NOMO-1 treated with DMSO at 0.1 percent for 48 hours (cell line): Measurements from ENCODE around the gene COLGALT1.
"Not testable (repeated sequence)": the region's sequence is repeated elsewhere in the genome, so short reads cannot be mapped to it uniquely, and the experiment has no call there.

Experiments used
- DNase-seq: peaks from one replicate; lab custom pipeline; 2025; ENCODE audit not compliant: unreplicated experiment; lab: John Stamatoyannopoulos, UW

Gene COLGALT1

DNA sequence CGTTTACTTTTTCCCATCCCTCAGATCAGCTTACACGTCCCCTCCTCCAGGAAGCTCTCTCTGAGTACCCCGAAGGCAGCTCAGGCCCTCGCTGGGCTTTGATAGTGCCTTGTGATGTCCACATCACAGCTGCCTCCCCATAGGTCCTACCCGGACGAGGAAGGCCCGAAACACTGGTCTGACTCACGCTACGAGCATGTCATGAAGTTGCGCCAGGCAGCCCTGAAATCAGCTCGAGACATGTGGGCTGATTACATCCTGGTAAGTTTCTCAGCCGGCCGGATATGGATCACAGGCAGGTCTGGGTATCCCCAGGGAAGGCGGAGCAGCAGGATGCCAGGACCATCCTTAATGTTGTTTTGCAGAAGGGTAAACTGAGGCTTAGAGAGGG is 4.8 kb downstream of the COLGALT1 start:
- DNase-seq = no peak

DNA sequence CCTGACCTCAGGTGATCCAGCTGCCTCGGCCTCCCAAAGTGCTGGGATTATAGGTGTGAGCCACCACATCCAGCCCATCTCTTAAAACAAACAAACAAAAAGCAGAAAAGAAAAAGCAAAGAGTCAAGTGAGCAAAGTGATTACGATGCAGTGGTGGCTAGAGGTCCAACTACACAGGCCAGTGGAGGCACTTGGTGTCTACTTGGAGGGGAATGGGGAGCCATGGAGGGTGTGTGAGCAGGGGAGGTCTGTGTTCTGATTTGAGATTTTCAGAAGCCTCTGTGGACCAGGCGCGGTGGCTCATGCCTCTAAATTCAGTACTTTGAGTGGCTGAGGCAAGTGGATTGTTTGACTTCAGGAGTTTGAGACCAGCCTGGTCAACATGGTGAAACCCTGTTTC is 6.6 kb downstream of the COLGALT1 start:
- no peak for DNase-seq

DNA sequence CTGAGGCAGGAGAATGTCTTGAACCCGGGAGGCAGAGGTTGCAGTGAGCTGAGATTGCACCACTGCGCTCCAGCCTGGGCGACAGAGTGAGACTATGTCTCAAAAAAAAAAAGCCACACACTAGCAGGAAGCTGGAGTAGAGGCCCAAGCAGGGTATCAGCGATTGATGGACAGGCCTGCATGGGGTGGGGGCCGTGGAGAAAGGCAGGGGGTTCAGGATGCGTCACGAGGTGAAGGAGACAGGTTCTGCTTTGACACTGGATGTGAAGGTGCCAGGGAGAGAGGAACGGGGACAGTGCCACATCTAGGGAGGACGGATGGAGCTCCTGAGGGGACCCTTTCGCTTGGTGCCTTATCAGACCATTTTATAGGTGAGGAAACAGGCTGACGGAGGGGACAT is 7.1 kb downstream of the COLGALT1 start:
- DNase-seq = no peak

DNA sequence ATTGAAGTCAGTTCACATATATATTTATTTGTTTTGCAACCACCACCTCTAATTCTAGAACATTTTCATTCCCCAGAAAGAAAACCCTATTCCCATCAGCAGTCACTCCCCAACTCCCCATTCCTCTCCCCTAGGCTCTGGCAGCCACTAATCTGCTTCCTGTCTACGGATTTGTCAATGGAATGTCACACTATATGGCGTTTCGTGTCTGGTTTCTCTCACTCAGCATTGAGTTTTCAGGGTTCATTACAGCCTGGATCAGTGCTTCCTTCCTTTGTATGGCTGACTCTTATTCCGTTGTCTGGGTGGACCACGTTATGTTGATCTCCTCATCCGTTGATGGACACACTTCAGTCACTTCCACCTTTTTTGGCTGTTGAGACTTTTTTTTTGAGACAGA is 9.3 kb downstream of the COLGALT1 start:
- DNase-seq = no peak

DNA sequence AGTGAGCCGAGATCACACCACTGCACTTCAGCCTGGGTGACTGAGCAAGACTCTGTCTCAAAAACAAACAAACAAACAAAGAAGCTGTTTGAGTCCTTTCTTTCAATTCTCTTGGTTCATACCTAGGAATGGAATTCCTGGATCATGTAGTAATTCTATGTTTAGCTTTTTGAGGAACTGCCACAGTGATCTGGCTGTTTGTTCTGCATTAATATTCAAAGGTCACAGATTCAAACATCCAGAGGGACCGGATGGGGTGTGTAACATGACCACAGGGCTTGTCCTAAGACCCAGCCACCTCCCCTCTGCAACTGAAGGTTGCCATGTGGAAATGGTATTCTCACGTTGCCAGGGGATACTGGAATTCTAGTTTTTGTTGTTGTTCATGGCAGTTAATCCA is 10.2 kb downstream of the COLGALT1 start:
- DNase-seq = no peak

DNA sequence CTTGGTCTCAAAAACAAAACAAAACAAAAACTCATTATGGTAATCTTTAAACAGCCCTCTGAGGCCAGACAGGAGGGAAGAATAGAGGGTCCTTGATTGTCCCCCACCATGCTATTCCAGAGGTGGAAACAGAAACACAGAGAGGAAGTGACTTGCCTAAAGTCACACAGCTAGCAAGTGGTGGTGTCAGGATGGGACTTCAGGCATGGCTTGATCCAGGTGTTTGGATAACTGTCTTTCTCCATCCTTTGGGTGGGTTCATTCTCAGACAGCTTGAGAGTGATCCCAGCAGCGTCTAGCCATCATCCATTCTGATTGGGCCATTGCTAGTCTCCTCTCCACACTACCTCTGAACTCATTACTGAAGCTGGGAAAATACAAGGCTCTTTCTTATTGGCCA is 12.5 kb downstream of the COLGALT1 start:
- no peak for DNase-seq

DNA sequence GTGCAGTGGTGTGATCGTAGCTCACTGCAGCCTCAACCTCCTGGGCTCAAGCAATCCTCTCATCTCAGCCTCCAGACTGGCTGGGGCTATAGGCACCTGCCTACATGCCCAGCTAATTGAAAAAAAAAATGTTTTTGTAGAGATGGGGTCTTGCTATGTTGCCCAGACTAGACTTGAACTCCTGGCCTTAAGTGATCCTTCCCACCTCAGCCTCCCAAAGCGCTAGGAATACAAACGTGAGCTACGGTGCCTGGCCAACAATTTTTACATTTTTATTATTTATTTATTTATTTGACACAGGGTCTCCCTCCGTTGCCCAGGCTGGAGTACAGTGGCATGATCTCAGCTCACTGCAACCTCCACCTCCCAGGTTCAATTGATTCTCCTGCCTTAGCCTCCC is 14.8 kb downstream of the COLGALT1 start:
- not testable (repeated sequence) for DNase-seq

DNA sequence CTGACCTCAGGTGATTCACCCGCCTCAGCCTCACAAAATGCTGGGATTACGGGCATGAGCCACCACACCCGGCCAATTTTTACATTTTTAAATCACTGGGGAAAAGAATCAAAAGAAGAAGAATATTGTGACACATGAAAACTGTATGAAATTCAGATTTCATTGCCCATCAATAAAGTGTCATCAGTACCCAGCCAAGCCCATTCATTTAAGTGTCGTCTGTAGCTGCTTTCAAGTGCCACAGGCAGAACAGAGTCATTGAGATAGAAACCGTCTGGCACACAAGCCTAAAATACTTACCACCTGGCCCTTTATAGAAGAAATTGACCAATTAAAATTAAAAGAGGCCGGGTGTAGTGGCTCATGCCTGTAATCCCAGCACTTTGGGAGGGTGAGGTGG is 15.3 kb downstream of the COLGALT1 start:
- DNase-seq = no peak

DNA sequence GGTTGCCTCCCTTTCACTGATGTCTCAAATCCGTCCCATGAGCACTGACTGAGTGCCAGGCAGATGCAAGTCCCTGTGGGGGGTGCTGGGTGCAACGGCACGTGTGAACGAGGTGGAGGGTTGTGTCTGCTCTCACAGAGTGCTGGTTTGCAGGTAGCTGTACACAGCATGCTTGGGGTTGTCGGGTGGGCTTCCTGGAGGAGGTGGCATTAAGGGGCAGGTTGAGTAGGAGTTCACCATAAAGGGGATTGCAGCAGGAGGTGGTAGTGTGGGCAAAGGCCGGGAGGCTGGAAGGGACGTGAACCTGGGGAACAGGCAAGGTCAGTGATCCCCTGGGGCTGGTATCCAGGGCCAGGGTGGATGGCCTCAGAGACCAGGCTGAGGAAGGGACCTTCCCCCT is 17.2 kb downstream of the COLGALT1 start:
- no peak for DNase-seq

DNA sequence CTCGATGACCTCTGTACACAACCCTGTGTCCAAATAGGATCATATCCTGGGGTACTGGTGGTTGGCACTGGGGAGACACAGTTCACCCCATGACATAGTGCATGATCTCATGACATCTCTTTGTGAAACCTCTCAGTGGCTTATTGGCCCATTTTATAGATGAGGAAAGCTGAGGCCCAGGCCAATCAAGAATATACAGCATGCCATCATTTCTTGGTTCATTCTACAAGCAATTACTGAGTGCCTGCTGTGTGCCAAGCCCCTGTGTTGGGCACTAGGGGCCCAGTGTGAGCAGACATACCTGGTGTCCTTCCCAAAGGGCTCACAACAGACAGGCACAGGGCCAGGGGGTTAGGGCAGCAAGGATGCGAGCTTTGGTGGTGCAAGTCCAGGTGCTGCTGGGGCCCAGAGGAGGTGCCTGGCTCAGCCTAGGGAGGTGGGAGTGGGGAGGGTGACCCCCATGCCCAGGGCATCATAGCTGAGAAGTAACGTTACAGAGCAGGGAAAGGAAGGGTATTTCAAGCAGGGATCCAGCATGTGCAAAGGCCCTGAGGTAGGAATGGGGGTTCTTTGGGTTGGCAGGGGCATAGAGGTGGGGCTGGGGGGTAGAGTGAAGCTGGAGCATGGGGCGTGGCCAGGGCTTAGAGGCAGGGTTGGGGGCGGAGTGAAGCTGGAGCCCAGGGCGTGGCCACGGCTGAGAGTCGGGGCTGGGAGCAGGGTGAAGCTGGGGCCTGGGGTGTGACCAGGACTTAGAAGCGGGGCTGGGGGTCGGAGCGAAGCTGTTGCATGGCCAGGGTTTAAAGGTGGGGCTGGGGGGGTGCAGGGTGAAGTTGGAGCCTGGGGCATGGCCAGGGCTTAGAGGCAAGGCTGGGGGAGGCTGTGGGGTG is 20.7 kb downstream of the COLGALT1 start:
- no peak for DNase-seq

DNA sequence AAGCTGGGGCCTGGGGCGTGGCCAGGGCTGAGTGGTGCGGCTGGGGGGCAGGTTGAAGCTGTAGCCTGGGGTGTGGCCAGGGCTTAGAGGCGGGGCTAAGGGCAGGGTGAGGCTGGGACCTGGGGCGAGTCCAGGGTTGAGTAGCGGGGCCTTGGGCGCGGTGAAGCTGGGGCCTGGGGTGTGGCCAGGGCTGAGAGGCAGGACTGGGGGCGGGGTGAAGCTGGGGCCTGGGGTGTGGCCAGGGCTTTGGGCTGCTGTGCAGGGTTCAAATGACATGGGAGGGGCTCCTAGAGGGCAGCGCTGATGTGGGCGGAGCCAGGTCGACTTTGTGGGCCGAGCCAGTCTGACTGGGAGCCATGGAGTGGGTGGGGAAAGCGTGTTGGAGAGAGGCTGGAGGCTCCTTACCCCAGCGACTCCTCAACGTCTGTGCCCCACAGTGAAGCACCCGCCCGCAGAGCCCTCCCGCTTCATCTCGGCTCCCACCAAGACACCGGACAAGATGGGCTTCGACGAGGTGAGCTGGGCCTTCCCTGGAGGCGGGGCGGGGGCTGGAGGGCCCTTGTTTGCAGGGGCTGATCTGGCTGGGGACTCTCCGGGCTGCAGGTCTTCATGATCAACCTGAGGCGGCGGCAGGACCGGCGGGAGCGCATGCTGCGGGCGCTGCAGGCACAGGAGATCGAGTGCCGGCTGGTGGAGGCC is 21.5 kb downstream of the COLGALT1 start:
- DNase-seq = no peak

DNA sequence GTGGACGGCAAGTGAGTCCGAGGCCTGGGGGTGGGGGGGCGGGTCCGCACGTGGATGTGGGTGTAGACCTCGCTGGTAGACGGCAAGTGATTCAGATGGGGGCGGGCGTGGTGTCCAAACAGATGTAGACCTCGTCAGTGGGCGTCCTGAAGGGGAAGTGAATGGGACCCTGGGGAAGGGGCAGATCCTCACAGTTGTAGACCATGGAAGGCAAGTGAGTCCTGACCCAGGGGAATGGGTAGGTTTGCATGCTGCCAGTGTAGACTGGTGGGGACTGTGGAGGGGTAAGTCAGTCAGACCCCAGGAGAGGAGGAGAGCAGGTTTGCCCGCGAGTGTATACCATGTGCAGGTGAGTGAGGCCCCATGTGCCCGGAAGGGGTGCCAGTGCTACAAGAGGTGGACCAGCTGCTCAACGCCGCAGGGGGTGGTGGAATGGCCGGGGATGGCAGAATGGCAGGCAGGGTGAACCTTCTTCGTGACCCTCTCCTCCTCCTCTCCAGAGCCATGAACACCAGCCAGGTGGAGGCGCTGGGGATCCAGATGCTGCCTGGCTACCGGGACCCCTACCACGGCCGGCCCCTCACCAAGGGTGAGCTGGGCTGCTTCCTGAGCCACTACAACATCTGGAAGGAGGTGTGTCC is 22.1 kb downstream of the COLGALT1 start:
- no peak for DNase-seq

DNA sequence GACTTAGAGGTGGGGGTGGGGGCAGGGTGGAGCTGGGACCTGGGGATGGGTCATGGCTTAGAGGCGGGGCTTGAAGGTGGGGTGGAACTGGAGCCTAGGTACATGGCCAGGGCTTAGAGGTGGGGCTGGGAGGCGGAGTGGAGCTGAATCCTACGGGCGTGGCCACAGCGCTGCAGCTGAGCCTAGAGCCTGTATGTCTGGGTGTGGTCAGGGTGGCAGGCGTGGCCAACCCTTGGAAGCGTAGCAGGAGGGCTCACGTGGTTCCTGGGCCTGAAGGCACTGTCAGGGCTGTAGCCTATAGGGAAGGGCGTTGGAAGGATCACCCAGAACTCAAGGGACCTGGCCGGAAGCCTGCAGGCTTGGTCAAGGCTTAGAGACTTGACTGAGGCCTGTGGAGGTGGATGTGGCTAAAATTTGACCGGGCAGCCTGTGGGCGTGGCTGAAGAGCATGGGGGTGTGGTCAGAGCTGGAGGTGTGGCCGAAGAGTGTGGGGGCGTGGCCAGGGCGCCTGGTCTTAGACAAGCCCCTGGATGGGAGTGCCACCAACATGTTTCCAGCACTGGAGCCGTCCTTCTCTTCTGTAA is 24.3 kb downstream of the COLGALT1 start:
- peak; percentile 27 for DNase-seq

DNA sequence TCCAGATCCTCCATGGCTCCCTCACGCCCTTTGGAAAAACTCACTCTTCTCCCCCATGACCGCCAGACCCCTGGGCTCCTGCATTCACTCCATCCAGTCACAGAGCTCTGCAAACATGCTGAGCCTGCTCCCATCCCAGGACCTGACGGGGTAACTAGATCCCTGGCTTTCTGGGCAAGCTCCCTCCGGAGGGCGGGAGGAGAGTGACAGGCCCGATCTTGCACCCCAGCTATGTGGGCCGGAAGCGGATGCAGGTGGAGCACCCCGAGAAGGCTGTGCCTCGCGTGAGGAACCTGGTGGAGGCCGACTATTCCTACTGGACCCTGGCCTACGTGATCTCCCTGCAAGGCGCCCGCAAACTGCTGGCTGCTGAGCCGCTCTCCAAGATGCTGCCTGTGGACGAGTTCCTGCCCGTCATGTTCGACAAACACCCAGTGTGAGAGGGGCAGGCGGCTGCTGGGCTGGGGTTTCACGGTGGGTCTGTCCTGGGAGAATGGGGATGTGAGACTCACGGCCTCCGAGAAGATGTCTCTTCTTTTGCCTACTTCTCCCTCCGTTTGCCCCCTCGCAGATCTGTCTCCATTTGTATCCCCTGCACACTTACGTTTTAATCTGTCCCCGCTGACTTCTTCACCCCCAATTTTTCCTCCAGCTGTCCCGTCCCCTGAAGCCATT is 25.2 kb downstream of the COLGALT1 start:
- DNase-seq = no peak

DNA sequence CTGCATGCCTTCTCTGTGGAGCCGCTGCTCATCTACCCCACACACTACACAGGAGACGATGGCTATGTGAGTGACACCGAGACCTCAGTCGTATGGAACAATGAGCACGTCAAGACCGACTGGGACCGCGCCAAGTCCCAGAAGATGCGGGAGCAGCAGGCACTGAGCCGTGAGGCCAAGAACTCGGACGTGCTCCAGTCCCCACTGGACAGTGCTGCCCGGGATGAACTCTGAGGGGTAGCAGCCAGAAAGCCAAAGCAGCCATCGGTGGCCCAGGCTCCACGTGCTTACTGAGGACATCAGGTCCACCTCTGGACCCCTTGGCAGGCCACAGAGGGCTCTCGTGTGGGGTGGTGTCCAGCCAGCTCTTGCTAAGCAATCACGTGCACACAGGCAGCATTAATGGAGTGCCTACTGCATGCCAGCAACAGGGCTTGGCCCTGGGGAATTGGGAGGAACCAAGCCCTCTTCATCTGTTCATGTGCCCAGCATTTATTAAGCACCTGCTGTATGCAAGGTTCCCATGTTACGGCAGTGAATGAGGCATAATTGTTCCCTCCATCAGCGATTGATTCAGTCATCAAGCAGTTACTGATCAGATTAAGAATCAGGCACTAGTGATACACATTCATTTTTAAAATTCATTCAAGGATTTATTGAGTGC is 25.9 kb downstream of the COLGALT1 start:
- no peak for DNase-seq

DNA sequence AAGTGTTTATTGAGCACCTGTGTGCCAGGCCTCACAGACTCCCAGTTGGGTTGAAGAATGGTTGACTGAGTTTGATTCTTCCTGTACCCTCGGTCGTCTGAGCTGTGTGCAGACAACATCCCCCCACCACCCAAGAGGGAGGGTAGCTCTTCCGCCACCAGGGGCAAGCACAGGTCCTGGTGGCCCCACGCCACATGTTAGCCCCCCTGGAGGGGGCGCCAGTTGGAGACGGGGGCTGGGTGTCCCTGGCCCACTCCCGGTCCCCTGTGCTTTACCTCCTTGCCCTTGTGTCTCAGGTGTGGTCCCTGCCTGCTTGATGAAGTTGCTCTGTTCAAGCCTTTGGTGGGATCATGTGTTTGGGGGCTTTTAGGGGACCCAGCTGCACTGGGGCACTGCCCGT is 27.2 kb downstream of the COLGALT1 start:
- DNase-seq = no peak

DNA sequence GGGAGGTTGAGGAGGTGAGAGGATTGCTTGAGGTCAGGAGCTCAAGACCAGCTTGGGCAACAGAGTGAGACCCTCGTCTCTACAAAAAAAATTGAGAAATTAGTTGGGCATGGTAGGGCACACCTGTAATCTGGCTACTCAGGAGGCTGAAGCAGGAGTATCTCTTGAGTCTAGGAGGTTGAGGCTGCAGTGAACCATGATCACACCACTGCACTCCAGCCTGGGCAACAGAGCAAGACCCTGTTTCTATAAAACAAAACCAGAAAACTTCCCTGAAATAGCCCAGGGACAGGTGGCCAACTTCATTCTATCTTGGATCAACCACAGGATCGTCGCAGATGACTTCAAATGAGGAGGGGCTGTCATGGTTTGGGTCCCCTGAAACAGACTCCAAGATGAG is 28.7 kb downstream of the COLGALT1 start:
- DNase-seq = no peak

DNA sequence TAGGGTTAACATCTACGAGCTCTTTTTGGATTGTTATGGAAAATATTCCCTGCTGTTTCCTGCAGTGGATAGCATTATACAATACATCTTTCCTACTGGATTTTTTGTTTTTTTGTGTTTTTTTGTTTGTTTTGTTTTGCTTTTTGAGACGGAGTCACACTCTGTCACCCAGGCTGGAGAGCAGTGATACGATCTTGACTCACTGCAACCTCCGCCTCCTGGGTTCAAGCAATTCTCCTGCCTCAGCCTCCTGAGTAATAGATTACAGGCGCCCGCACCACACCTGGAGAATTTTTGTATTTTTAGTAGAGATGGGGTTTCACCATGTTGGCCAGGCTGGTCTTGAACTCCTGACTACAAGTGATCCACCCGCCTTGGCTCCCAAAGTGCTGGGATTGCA is 29.9 kb downstream of the COLGALT1 start:
- not testable (repeated sequence) for DNase-seq

DNA sequence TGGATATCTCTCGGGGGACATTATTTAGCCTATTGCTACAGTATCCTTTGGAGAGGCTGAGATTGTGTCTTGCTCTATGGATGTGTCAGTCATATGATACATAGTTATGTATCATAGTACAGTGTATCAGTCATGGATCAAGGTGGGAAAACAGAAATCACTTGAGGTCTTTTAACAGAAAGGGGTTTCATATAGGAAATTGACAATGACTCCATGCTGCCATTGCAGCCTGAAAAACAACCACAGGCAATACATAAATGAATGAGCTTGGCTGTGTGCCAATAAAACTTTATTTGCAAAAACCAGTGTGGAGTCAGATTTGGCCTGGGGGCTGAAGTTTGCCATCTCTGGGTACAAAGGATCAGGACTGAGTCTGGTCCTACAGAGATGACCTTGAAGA is 35.4 kb downstream of the COLGALT1 start:
- DNase-seq = no peak

DNA sequence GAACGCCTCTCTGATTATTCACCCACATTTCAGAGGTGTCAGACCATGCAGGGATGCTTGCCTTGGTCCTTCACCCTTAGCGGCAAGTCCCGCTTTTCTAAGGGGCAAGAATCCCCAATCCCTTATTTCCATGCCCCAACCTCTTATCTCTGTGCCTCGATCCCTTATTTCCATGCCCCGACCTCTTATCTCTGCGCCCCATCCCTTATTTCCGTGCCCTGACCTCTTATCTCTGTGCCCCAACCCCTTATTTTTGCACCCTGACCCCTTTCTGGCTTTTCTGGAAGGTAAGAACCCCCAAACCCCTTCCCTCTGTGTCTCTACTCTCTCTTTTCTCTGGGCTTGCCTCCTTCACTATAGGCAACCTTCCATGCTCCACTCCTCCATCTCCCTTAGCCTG is 38.8 kb downstream of the COLGALT1 start:
- not testable (repeated sequence) for DNase-seq

DNA sequence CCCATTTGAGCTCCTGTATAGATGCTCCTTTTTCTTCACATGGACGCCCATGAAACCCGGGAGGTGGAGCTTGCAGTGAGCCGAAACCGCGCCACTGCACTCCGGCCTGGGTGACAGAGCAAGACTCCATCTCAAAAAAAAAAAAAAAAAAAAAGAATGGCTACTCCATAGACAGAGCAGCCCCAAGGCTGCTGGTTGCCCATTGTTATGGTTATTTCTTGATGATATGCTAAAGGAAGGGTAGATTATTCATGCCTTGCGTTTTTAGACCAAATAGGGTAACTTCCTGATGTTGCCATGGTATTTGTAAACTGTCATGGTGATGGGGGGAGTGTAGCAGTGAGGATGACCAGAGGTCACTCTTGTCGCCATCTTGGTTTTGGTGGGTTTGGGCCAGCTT is 42.6 kb downstream of the COLGALT1 start:
- not testable (repeated sequence) for DNase-seq
